CD4-positive, alpha-beta T cell treated with Interleukin-17A for 1 hour (primary cell): ENCODE data around the gene TMEM61.
"Not testable (repeated sequence)": the region's sequence is repeated elsewhere in the genome, so short reads cannot be mapped to it uniquely, and the experiment has no call there.

Source experiments
- DNase-seq: peaks from one replicate; pipeline ENCODE4 v3.0.0-alpha.2; 2020

The TMEM61 gene

GRCh38 chr1:54962612-54963395 is 17.6 kb upstream of the TMEM61 start:
- no peak for DNase-seq

GRCh38 chr1:54963829-54964228 is 16.6 kb upstream of the TMEM61 start:
- not testable (repeated sequence) for DNase-seq

GRCh38 chr1:54965624-54966340 is 14.6 kb upstream of the TMEM61 start:
- DNase-seq = peak; percentile 32

GRCh38 chr1:54967372-54967771 is 13.1 kb upstream of the TMEM61 start:
- DNase-seq = no peak

- DNase-seq = no peak
Observed at GRCh38 chr1:54968551-54968950, 11.9 kb upstream of the TMEM61 start.

GRCh38 chr1:54969879-54970278 is 10.5 kb upstream of the TMEM61 start:
- DNase-seq = no peak

- no peak for DNase-seq
Observed at GRCh38 chr1:54970901-54971300, 9.5 kb upstream of the TMEM61 start.

GRCh38 chr1:54971317-54971791 is 9.1 kb upstream of the TMEM61 start:
- DNase-seq = no peak

- DNase-seq = no peak
Observed at GRCh38 chr1:54972436-54972835, 8.0 kb upstream of the TMEM61 start.

GRCh38 chr1:54973205-54973921 is 7.1 kb upstream of the TMEM61 start:
- DNase-seq = no peak

GRCh38 chr1:54975356-54976108 is 4.9 kb upstream of the TMEM61 start:
- no peak for DNase-seq

- no peak for DNase-seq
Observed at GRCh38 chr1:54976747-54977146, 3.7 kb upstream of the TMEM61 start.

- DNase-seq = no peak
Observed at GRCh38 chr1:54977533-54978297, 2.7 kb upstream of the TMEM61 start.

GRCh38 chr1:54978528-54979326 is 1.7 kb upstream of the TMEM61 start:
- no peak for DNase-seq

- no peak for DNase-seq
Observed at GRCh38 chr1:54979327-54979891, 1.0 kb upstream of the TMEM61 start.

GRCh38 chr1:54980046-54980527 is 341 bp upstream of the TMEM61 start:
- no peak for DNase-seq

GRCh38 chr1:54981466-54981865 is 1.0 kb downstream of the TMEM61 start:
- DNase-seq = no peak

- no peak for DNase-seq
Observed at GRCh38 chr1:54982739-54983138, 2.3 kb downstream of the TMEM61 start.

- no peak for DNase-seq
Observed at GRCh38 chr1:54984131-54984842, 3.9 kb downstream of the TMEM61 start.

- DNase-seq = no peak
Observed at GRCh38 chr1:54985556-54985955, 5.1 kb downstream of the TMEM61 start.
